ENCODE results near the gene NOS3. TPM values are rescaled to one million over a fixed set of nuclear protein-coding genes. Genes with fewer than 3 reads are reported as not detected.

Gene NOS3
- total RNA-seq, 6 donors from 2014 or later: 3.1 to 95.3 (median 16.2) TPM

GRCh38 chr7:150972741-150973140, 18.1 kb upstream of the NOS3 start:
- no peaks in the 10 kb centered on the region for H3K36me3 ChIP-seq
- peaks cover 41 to 69% (median 49%) of the 10 kb centered on the region in 4 donors for H3K4me1 ChIP-seq
- TF ChIP-seq POLR2AphosphoS5 (IDR thresholded peaks at IDR 0.05) (no peak), POLR2A (IDR thresholded peaks at IDR 0.05) (no peak)
- H3K9me3 ChIP-seq: no peaks in the 10 kb centered on the region
- WGBS, 2 donors: 52 to 58% methylated on average over 4 to 7 of the region's 8 CpGs
- H3K27me3 ChIP-seq: peaks cover 0 to 38% (median 16%) of the 10 kb centered on the region in 4 donors
- no peak for DNase-seq
- H3K27ac ChIP-seq: no peak overlapping the region
- no peak for ATAC-seq (ENCODE audit: low FRiP score in 2 of 2)
- H3K4me3 ChIP-seq: no peak overlapping the region

GRCh38 chr7:150973571-150974451, 17.0 kb upstream of the NOS3 start:
- Histone ChIP-seq H3K27me3 (peaks cover 0 to 49% (median 19%) of the 10 kb centered on the region in 4 donors), H3K4me1 (peaks cover 47 to 71% (median 50%) of the 10 kb centered on the region in 4 donors), H3K27ac (peak overlapping the region in 1 of 4 donors; percentile 45), H3K36me3 (no peaks in the 10 kb centered on the region), H3K4me3 (peak overlapping the region in 3 of 4 donors; percentile 41 to 56 (median 50)), H3K9me3 (no peaks in the 10 kb centered on the region)
- DNase-seq (peak in 1 of 2 donors; percentile 76), ATAC-seq (ENCODE audit: low FRiP score in 2 of 2) (no peak)
- 27 to 33% methylated on average over 3 to 27 of the region's 27 CpGs for WGBS, 2 donors
- peak in 1 of 2 donors; percentile 11 for TF ChIP-seq POLR2AphosphoS5 (IDR thresholded peaks at IDR 0.05)
- no peak for TF ChIP-seq EP300 (IDR thresholded peaks at IDR 0.05)

GRCh38 chr7:150974468-150975391, 16.1 kb upstream of the NOS3 start:
- 4 to 6% methylated on average over 2 to 36 of the region's 89 CpGs for WGBS, 2 donors
- H3K4me3 ChIP-seq: peak overlapping the region; percentile 5 to 56 (median 46)
- peak in 1 of 2 donors; percentile 24 for TF ChIP-seq POLR2AphosphoS5 (IDR thresholded peaks at IDR 0.05)
- TF ChIP-seq EP300 (IDR thresholded peaks at IDR 0.05): no peak
- TF ChIP-seq, protein P1, sequence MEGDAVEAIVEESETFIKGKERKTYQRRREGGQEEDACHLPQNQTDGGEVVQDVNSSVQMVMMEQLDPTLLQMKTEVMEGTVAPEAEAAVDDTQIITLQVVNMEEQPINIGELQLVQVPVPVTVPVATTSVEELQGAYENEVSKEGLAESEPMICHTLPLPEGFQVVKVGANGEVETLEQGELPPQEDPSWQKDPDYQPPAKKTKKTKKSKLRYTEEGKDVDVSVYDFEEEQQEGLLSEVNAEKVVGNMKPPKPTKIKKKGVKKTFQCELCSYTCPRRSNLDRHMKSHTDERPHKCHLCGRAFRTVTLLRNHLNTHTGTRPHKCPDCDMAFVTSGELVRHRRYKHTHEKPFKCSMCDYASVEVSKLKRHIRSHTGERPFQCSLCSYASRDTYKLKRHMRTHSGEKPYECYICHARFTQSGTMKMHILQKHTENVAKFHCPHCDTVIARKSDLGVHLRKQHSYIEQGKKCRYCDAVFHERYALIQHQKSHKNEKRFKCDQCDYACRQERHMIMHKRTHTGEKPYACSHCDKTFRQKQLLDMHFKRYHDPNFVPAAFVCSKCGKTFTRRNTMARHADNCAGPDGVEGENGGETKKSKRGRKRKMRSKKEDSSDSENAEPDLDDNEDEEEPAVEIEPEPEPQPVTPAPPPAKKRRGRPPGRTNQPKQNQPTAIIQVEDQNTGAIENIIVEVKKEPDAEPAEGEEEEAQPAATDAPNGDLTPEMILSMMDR (IDR thresholded peaks at IDR 0.05): peak in 4 of 6 experiments; percentile 26 to 44 (median 37)
- peak in 1 of 4 donors; percentile 36 for TF ChIP-seq POLR2A (IDR thresholded peaks at IDR 0.05)
- DNase-seq (peak in 1 of 2 donors; percentile 95), ATAC-seq (ENCODE audit: low FRiP score in 2 of 2) (peak in 1 of 2 donors; percentile 34)
- H3K9me3 ChIP-seq: no peaks in the 10 kb centered on the region
- no peaks in the 10 kb centered on the region for H3K36me3 ChIP-seq
- peak overlapping the region in 1 of 4 donors; percentile 45 for H3K27ac ChIP-seq
- H3K4me1 ChIP-seq: peaks cover 47 to 72% (median 48%) of the 10 kb centered on the region in 4 donors
- H3K27me3 ChIP-seq: peaks cover 0 to 58% (median 22%) of the 10 kb centered on the region in 4 donors

GRCh38 chr7:150975536-150976319, 15.1 kb upstream of the NOS3 start:
- 64 to 65% methylated on average over 5 to 9 of the region's 9 CpGs for WGBS, 2 donors
- ATAC-seq (ENCODE audit: low FRiP score in 2 of 2) (no peak), DNase-seq (no peak)
- peaks cover 0 to 64% (median 24%) of the 10 kb centered on the region in 4 donors for H3K27me3 ChIP-seq
- no peaks in the 10 kb centered on the region for H3K9me3 ChIP-seq
- TF ChIP-seq POLR2AphosphoS5 (IDR thresholded peaks at IDR 0.05) (no peak), POLR2A (IDR thresholded peaks at IDR 0.05) (no peak), EP300 (IDR thresholded peaks at IDR 0.05) (no peak)
- TF ChIP-seq, protein P1 (IDR thresholded peaks at IDR 0.05): no peak
- H3K27ac ChIP-seq: no peak overlapping the region
- no peak overlapping the region for H3K4me3 ChIP-seq
- no peaks in the 10 kb centered on the region for H3K36me3 ChIP-seq
- peaks cover 41 to 73% (median 45%) of the 10 kb centered on the region in 4 donors for H3K4me1 ChIP-seq
